Kidney (tissue), 14 donors: Measurements from ENCODE around the gene RAB3C. TPM values are rescaled to one million over a fixed set of nuclear protein-coding genes. Genes with fewer than 3 reads are reported as not detected.

Experiments used
- DNase-seq, 5 donors: peaks; one replicate each; pipeline ENCODE4 v3.0.0-alpha.2; 2013 to 2020
- FAIRE-seq: peaks from 2 replicates; lab custom pipeline; 2012; peaks lifted over from hg19 to GRCh38; lab: Jason Lieb, UNC
- H3K27ac ChIP-seq, 2 donors: one replicate each; pipeline ENCODE4 v1.7.0; 2013; ENCODE audit warnings: low read depth in 2 of 2, low read length in 2 of 2, inconsistent platforms in 1 of 2
- H3K27me3 ChIP-seq: one replicate; pipeline ENCODE4 v1.7.1; 2013; ENCODE audit warnings: low read length, inconsistent platforms; ENCODE audit not compliant: control insufficient read depth, insufficient read depth
- H3K36me3 ChIP-seq, 3 donors: one replicate each; pipeline versions ENCODE4 v1.7.0 to v1.7.1; 2013; ENCODE audit warnings: low read length in 3 of 3, control low read depth in 1 of 3, inconsistent platforms in 1 of 3; ENCODE audit not compliant: insufficient read depth in 3 of 3, control insufficient read depth in 2 of 3
- H3K4me1 ChIP-seq, 3 donors: one replicate each; pipeline versions ENCODE4 v1.7.0 to v1.7.1; 2013; ENCODE audit warnings: low read length in 3 of 3, inconsistent platforms in 1 of 3, low read depth in 1 of 3; ENCODE audit not compliant: control insufficient read depth in 2 of 3, insufficient read depth in 2 of 3
- H3K4me3 ChIP-seq, 3 donors: one replicate each; pipeline versions ENCODE4 v1.7.0 to v1.8.1; 2013; ENCODE audit warnings: low read length in 3 of 3, control low read depth in 1 of 3, inconsistent platforms in 1 of 3
- H3K9ac ChIP-seq, 3 donors: one replicate each; pipeline versions ENCODE4 v1.7.0 to v1.7.1; 2013; ENCODE audit warnings: low read length in 3 of 3, control low read depth in 1 of 3, inconsistent platforms in 1 of 3
- H3K9me3 ChIP-seq, 3 donors: one replicate each; pipeline versions ENCODE4 v1.7.0 to v1.7.1; 2013; ENCODE audit warnings: low read length in 3 of 3, control low read depth in 1 of 3, inconsistent platforms in 1 of 3; ENCODE audit not compliant: control insufficient read depth in 2 of 3, insufficient read depth in 1 of 3
- CTCF ChIP-seq: IDR thresholded peaks from 3 replicates; pipeline ENCODE4 v1.5.1; 2012; ENCODE audit warnings: mild to moderate bottlenecking, moderate library complexity, borderline replicate concordance; ENCODE audit not compliant: insufficient read depth; ENCODE audit errors: extremely low read depth
- intact Hi-C: fragments of 100-400 bp; cut with DNase I; formaldehyde crosslinking; loops from one replicate; pipeline ENCODE4 v1.11.1; 2022
- polyA plus RNA-seq: library from polyadenylated mRNA; stranded (reverse); fragments of 350-450 nt; fragmentation: Illumina TruSeq; extraction: RNeasy Lipid Tissue Mini Kit (QIAGEN cat#74804); gene quantifications from one replicate; pipeline ENCODE4 v1.2.3, GENCODE V29; 2014; ENCODE audit warnings: low read depth, low replicate concordance; ENCODE audit not compliant: insufficient read depth
- total RNA-seq: library from RNA; stranded (reverse); fragmentation: NEBNext Ultra II Directional; extraction: Animal tissue kit (Norgen Biotek cat#: 25700); gene quantifications from one replicate; pipeline ENCODE4 v1.2.1, GENCODE V29; 2021
- donor health status: control.
- donor health status: control.
- donor health status: control.
- donor health status: control.
- donor health status: control.
- donor health status: DM: yes; HTN: yes; CAD: no.
- donor health status: Normal renal cell carcinoma (clear cell type).

Gene RAB3C
- total and polyA plus RNA-seq, 2 donors from 2014 or later, result 3.7 TPM; not detected in 1

- H3K36me3 ChIP-seq, result no peaks in the 10 kb centered on the region
- peaks cover 0 to 4% (median 0%) of the 10 kb centered on the region in 3 donors for H3K9me3 ChIP-seq
- no peak overlapping the region for H3K4me3 ChIP-seq
- intact Hi-C loops, result no loop called here
- no peak overlapping the region for H3K9ac ChIP-seq
- H3K27ac ChIP-seq, result no peak overlapping the region
- TF ChIP-seq CTCF, result no peak
- H3K4me1 ChIP-seq, result no peaks in the 10 kb centered on the region
- H3K27me3 ChIP-seq, result no peaks in the 10 kb centered on the region
- DNase-seq, result no peak
- FAIRE-seq, result no peak
Measured at GRCh38 chr5:58715997-58716656, 133.3 kb downstream of the RAB3C start.

- Histone ChIP-seq H3K36me3 (no peaks in the 10 kb centered on the region), H3K27me3 (no peaks in the 10 kb centered on the region), H3K4me3 (no peak overlapping the region), H3K4me1 (no peaks in the 10 kb centered on the region), H3K9me3 (peaks cover 0 to 4% (median 0%) of the 10 kb centered on the region in 3 donors), H3K27ac (no peak overlapping the region), H3K9ac (no peak overlapping the region)
- intact Hi-C loops, result no loop called here
- no peak for FAIRE-seq
- no peak for TF ChIP-seq CTCF
- no peak for DNase-seq
Measured at GRCh38 chr5:58716713-58717112, 133.8 kb downstream of the RAB3C start.

GRCh38 chr5:58717303-58718007 lies 134.6 kb downstream of the RAB3C start:
- DNase-seq (no peak), FAIRE-seq (no peak)
- no peaks in the 10 kb centered on the region for H3K36me3 ChIP-seq
- TF ChIP-seq CTCF, result no peak
- no peak overlapping the region for H3K4me3 ChIP-seq
- no peak overlapping the region for H3K9ac ChIP-seq
- no peaks in the 10 kb centered on the region for H3K27me3 ChIP-seq
- H3K27ac ChIP-seq, result no peak overlapping the region
- intact Hi-C loops, result no loop called here
- H3K4me1 ChIP-seq, result no peaks in the 10 kb centered on the region
- H3K9me3 ChIP-seq, result peaks cover 0 to 4% (median 0%) of the 10 kb centered on the region in 3 donors
